Limb (tissue), 2 donors: ENCODE results near the gene LSM2.
"Not testable (repeated sequence)": the region's sequence is repeated elsewhere in the genome, so short reads cannot be mapped to it uniquely, and the experiment has no call there.

ENCODE experiments used
- DNase-seq, 2 donors: peaks; one replicate each; pipeline ENCODE4 v3.0.0-alpha.2; 2016; ENCODE audit errors: extremely low spot score in 2 of 2

Gene LSM2

GRCh38 chr6:31806470-31807272 lies at the start of gene LSM2:
LSM2 (minus strand) TSS chr6:31806966; CDS start chr6:31806757, 209 bp downstream.
- peak; percentile 97 to 98 for DNase-seq

DNA sequence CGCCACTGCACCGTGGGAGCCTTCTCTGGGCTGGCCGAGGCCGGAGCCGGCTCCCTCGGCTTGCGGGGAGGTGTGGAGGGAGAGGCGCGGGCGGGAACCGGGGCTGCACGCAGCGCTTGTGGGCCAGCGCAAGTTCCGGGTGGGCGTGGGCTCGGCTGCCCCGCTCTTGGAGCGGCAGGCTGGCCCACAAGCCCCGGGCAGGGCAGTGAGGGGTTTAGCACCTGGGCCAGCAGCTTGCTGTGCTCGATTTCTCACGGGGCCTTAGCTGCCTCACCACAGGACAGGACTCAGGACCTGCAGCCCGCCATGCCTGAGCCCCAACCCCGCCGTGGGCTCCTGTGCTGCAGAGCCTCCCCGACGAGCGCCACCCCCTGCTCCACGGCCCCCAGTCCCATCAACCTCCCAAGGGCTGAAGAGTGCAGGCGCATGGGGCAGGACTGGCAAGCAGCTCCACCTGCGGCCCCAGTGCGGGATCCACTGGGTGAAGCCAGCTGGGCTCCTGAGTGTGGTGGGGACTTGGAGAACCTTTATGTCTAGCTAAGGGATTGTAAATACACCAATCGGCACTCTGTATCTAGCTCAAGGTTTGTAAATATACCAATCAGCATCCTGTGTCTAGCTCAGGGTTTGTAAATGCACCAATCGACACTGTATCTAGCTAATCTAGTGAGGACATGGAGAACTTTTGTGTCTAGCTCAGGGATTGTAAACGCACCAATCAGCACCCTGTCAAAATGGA lies 45.4 kb upstream of the LSM2 start:
- DNase-seq, result not testable (repeated sequence)

DNA sequence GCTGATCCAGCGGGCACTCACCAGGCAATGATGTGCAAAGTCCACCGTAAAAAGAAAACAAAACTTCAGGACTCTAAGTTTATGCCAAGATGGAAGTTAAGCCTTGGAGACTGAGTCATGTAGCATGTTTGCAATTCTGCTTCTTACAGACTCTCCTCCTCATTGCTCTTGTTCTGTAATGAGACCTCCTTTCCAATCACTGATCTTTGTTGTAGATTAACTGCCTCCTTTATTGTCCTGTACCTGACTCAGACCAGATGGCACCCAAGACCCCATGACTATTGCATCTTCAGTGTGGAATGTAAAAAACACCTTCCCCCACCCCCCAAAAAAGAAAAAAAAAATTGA lies 44.7 kb upstream of the LSM2 start:
- no peak for DNase-seq

- no peak for DNase-seq
Observed at GRCh38 chr6:31850765-31851484, 44.2 kb upstream of the LSM2 start.

- no peak for DNase-seq
Observed at GRCh38 chr6:31847276-31847978, 40.7 kb upstream of the LSM2 start.

DNA sequence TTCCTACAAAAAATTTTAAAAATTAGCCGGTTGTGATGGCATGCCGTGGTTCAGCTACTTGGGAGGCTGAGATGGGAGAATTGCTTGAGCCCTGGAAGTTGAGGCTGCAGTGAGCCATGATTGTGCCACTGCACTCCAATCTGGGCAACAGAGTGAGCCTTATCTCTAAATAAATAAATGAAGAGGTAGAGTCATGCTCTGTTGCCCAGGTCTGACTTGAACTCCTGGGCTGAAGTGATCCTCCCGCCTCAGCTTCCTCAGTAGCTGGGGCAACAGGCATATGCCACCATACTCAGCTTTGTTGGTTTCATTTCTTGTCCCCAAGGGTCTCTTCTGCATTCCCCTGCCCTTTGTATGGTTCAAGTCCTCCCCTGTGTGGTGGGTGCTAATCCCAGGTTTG lies 37.7 kb upstream of the LSM2 start:
- DNase-seq, result no peak

- DNase-seq, result no peak
Observed at GRCh38 chr6:31842053-31842452, 35.3 kb upstream of the LSM2 start.

GRCh38 chr6:31839779-31840126 lies 33.0 kb upstream of the LSM2 start:
- not testable (repeated sequence) for DNase-seq

GRCh38 chr6:31838968-31839367 lies 32.2 kb upstream of the LSM2 start:
- DNase-seq, result no peak

DNA sequence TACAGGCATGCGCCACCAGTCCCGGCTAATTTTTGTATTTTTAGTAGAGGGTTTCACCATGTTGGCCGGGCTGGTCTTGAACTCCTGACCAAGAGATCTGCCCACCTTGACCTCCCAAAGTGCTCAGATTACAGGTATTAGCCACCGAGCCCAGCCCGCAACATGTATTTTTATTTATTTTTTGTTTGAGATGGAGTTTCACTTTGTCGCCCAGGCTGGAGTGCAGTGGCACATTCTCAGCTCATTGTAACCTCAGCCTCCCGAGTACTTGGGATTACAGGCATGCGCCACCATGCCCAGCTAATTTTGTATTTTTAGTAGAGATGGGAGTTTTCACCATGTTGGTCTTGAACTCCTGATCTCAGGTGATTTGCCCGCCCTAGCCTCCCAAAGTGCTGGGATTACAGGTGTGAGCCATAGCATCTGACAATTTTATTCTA lies 31.4 kb upstream of the LSM2 start:
- not testable (repeated sequence) for DNase-seq

DNA sequence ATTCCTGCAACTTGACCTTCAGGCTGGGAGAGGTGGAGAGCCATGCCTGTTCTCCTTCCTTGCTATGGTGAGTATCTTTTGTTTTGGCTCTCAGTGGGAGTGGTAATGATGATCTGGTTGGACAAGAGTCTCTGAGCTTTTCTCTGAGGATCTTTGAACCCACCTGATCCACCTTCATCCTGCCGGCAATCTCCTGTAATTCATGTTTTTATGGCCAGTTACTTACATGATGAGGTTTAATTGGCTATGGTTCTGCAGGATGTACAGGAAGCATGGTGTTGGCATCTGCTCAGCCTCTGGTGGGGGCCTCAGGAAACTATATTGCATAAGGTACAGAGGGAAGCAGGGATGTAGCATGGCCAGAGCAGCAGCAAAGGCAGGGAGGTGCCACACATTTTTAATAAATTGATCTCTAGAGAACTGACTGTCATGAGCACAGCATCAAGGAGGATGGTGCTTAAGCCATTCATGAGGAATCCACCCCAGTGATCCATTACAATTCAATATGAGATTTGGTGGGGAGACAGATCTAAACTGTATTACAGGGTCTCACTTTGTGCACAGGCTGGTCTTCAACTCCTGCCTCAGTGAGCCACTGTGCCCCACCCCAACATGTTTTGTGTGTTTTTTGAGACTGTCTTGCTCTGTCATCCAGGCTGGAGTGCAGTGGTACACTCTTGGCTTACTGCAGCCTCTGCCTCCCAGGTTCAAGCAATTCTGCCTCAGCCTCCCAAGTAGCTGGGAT lies 30.8 kb upstream of the LSM2 start:
- no peak for DNase-seq

DNA sequence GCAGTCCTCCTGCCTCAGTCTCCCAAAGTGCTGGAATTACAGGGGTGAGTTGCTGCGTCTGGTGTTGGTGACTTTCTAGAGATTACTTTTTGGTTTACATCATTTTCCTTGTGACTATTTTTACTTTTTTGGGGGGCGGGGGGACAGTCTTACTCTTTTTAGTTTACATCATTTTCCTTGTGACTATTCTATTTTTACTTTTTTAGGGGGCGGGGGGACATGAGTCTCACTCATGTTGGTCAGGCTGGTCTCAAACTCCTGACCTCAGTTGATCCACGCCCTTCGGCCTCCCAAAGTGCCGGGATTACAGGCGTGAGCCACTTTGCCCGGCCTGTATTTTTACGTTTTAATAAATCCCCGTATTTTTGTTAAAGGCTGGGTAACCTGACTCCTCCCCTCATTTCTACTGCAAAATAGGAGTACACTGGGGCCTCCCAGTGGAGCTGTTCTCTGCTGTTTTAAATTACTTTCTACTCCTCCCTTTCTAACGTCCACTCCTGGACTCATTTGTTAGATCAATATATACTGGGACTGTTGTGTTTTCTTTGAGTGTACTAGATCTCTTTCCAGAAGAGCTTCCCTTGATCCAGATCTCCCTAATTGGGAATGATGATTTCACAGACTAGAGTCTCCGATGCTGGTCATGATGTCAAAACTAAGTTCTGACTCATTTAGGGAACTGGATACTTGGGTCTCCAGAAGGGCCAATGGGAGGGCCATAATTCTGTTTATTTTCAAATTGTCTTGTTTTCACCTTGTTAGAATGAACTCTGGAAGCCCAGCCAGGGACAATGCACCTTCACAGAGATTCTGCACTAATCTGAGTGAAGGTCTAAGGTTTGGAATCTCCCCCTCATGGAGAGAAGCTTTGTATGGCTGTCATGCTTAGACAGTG lies 30.0 kb upstream of the LSM2 start:
- no peak for DNase-seq

DNA sequence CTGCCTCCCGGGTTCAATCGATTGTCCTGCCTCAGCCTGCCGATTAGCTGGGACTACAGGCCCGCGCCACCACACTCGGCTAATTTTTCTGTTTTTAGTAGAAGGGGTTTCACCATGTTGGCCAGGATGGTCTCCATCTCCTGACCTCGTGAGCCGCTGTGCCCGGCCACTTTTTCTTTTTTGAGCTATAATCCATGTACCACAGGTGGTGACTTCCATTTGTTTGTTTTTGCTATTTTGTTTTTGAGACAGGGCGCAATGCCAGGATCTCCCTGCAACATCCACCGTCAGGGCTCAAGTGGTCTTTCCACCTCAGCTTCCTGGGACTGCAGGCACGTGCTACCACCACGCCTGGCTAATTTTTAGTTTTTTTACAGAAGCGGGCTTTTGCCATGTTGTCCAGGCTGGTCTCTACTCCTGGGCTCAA lies 29.3 kb upstream of the LSM2 start:
- no peak for DNase-seq

DNA sequence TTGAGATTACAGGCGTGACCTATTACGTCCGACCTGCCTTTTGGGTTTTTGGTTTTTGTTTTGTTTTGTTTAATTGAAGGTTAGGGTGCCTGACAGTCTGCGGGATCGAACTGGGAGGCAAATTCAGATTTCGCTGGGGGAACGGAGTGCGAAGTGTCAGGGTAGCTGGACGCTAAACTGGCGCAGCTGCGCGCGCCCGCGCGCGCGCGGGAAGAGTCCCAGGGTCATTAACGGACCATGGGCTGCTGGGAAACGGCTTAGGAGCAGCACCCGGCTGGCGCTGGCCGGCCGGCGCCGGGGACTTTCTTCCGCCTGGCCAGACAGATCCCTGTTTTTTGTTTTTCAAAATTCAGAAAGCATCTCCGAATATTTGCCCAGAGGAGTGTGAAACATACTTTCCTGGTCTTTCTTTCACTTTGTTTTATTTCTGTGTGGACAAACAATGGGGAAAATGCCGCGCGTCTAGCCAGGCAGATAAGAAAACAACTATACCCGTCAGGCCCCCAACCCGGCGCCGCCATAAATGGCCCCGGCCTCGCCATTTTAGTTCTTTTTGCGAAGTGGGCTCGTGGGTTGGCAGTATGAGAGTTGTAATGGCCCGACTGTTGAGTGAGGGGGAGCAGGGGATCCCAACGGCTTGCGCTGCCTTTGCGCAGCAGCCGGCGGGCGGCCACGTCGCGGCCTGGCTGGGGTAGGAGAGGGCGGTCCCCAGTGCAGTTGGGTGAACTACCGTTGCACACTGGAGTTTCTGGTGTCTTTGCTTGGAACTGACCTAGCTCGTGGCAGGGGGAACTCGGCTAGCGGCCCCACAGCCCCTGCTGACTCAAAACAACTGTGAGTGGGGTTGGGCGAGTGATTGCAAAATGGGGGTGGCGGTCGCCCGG lies 27.8 kb upstream of the LSM2 start:
- peak; percentile 90 to 92 for DNase-seq

DNA sequence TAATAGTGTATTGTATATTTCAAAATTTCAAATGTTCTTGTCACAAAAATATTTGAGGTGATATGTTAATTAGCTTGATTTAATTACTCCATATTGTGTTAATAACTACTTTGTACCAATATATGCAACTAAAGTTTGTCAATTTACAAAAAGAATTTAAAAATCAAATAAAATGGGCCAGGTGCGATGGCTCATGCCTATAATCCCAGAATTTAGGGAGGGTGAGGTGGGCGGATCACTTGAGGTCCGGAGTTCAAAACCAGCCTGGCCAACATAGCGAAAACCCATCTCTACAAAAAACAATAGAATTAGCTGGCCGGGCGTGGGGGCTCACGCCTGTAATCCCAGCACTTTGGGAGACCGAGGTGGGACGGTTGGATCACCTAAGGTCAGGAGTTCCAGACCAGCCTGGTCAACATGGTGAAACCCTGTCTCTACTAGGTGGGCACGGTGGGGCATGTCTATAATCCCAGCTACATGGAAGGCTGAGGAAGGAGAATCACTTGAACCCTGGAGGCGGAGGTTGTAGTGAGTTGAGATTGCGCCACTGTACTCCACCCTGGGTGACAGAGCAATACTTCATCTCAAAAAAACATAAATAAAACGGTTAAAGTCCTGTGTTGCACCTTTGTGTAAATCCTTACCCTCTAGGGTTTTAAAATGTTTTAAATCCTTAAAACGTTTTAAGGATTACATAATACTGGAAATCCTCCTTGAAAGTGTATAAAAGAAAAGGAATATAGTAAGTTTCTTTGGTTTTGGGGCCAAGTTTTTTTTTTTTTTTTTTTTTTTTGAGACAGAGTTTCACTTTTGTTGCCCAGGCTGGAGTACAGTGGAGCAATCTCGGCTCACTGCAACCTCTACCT lies 24.8 kb upstream of the LSM2 start:
- DNase-seq, result no peak

GRCh38 chr6:31830886-31831335 lies 24.1 kb upstream of the LSM2 start:
- no peak for DNase-seq

DNA sequence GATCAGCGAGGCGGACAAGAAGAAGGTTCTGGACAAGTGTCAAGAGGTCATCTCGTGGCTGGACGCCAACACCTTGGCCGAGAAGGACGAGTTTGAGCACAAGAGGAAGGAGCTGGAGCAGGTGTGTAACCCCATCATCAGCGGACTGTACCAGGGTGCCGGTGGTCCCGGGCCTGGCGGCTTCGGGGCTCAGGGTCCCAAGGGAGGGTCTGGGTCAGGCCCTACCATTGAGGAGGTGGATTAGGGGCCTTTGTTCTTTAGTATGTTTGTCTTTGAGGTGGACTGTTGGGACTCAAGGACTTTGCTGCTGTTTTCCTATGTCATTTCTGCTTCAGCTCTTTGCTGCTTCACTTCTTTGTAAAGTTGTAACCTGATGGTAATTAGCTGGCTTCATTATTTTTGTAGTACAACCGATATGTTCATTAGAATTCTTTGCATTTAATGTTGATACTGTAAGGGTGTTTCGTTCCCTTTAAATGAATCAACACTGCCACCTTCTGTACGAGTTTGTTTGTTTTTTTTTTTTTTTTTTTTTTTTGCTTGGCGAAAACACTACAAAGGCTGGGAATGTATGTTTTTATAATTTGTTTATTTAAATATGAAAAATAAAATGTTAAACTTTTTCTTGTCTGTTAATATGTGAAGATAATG lies 23.0 kb upstream of the LSM2 start:
- peak in 1 of 2 donors; percentile 71 for DNase-seq
